DND-41 (cell line): ENCODE data around the gene PSME3IP1.

Experiments used
- ATAC-seq: fragments of 200-7000 bp; cut with Tn5 transposase; 3 replicates; pipeline ENCODE4 v1.9.1; 2021; ENCODE audit warnings: low read depth; ENCODE audit not compliant: insufficient read depth
- DNase-seq: peaks from one replicate; pipeline ENCODE4 v3.0.0-alpha.2; 2020
- H2AFZ ChIP-seq: 2 replicates; pipeline ENCODE4 v1.6.0; 2012; ENCODE audit warnings: low read depth, low read length
- H3K27ac ChIP-seq: 2 replicates; pipeline ENCODE4 v1.5.1; 2012; ENCODE audit warnings: low read length, inconsistent platforms
- H3K27me3 ChIP-seq: fragments of 200-600 bp; sonication (generic); 2 replicates; pipeline ENCODE4 v1.6.0; 2012; ENCODE audit warnings: low read length, mild to moderate bottlenecking, inconsistent platforms; ENCODE audit not compliant: insufficient read depth, poor library complexity
- H3K36me3 ChIP-seq: 2 replicates; pipeline ENCODE4 v1.5.1; 2012; ENCODE audit warnings: low read length, inconsistent platforms; ENCODE audit not compliant: insufficient read depth
- H3K4me1 ChIP-seq: 2 replicates; pipeline ENCODE4 v1.5.1; 2012; ENCODE audit warnings: mild to moderate bottlenecking, low read length; ENCODE audit not compliant: insufficient read depth
- H3K4me2 ChIP-seq: 2 replicates; pipeline ENCODE4 v1.6.0; 2012; ENCODE audit warnings: mild to moderate bottlenecking, moderate library complexity, low read length, inconsistent platforms; ENCODE audit not compliant: insufficient read depth
- H3K4me3 ChIP-seq, 2 experiments: fragments of 200-600 bp in 1 of 2; shearing (Covaris generic) in 1 of 2; 2 replicates each; pipeline ENCODE4 v1.5.1; 2012 to 2016; ENCODE audit warnings: inconsistent platforms in 2 of 2, low read length in 2 of 2, mild to moderate bottlenecking in 2 of 2, low read depth in 1 of 2, moderate library complexity in 1 of 2
- H3K79me2 ChIP-seq: 2 replicates; pipeline ENCODE4 v1.6.0; 2012; ENCODE audit warnings: low read length, inconsistent platforms; ENCODE audit not compliant: insufficient read depth
- H3K9ac ChIP-seq: 2 replicates; pipeline ENCODE4 v1.6.0; 2012; ENCODE audit warnings: low read depth, mild to moderate bottlenecking, inconsistent platforms, low read length, moderate library complexity
- H3K9me3 ChIP-seq: 2 replicates; pipeline ENCODE4 v1.5.1; 2012; ENCODE audit warnings: low read length, moderate library complexity, mild to moderate bottlenecking, inconsistent platforms; ENCODE audit not compliant: insufficient read depth, severe bottlenecking
- H4K20me1 ChIP-seq: 2 replicates; pipeline ENCODE4 v1.6.0; 2012; ENCODE audit warnings: low read length; ENCODE audit not compliant: insufficient read depth
- CTCF ChIP-seq: IDR thresholded peaks from 2 replicates; pipeline ENCODE4 v1.5.1; 2012; ENCODE audit warnings: borderline replicate concordance, low read length, moderate library complexity, mild to moderate bottlenecking; ENCODE audit not compliant: poor library complexity, severe bottlenecking; ENCODE audit errors: extremely low read depth
- EZH2 ChIP-seq: IDR thresholded peaks from 3 replicates; pipeline ENCODE4 v1.6.1; 2012; ENCODE audit warnings: borderline replicate concordance, low read depth, mild to moderate bottlenecking, moderate library complexity, low read length, inconsistent platforms; ENCODE audit not compliant: severe bottlenecking

Gene PSME3IP1

GRCh38 chr16:57233944-57234706, 48.3 kb upstream of the PSME3IP1 start:
- no peak for ATAC-seq
- H3K27ac ChIP-seq = no peak overlapping the region

GRCh38 chr16:57231821-57232350, 46.0 kb upstream of the PSME3IP1 start:
- no peaks in the 10 kb centered on the region for H3K27me3 ChIP-seq
- no peaks in the 10 kb centered on the region for H3K9me3 ChIP-seq
- no peaks in the 10 kb centered on the region for H3K4me1 ChIP-seq
- no peak for TF ChIP-seq EZH2
- no peak for TF ChIP-seq CTCF
- no peak overlapping the region for H3K27ac ChIP-seq
- no peaks in the 10 kb centered on the region for H3K79me2 ChIP-seq
- DNase-seq (no peak), ATAC-seq (no peak)
- no peak overlapping the region for H2AFZ ChIP-seq
- peaks cover 86% of the 10 kb centered on the region for H3K36me3 ChIP-seq
- no peak overlapping the region for H3K9ac ChIP-seq
- no peak overlapping the region for H3K4me2 ChIP-seq
- H4K20me1 ChIP-seq = no peaks in the 10 kb centered on the region
- no peak overlapping the region for H3K4me3 ChIP-seq

More at GRCh38 chr16:57233944-57234706, 48.3 kb upstream of the PSME3IP1 start:
- no peaks in the 10 kb centered on the region for H3K9me3 ChIP-seq
- no peak overlapping the region for H2AFZ ChIP-seq
- no peak overlapping the region for H3K4me2 ChIP-seq
- H3K27me3 ChIP-seq = no peaks in the 10 kb centered on the region
- no peak overlapping the region for H3K9ac ChIP-seq
- H3K4me1 ChIP-seq = no peaks in the 10 kb centered on the region
- H4K20me1 ChIP-seq = no peaks in the 10 kb centered on the region
- TF ChIP-seq EZH2 = no peak
- TF ChIP-seq CTCF = no peak
- H3K36me3 ChIP-seq = peaks cover 77% of the 10 kb centered on the region
- no peak for DNase-seq
- H3K4me3 ChIP-seq = no peak overlapping the region
- no peaks in the 10 kb centered on the region for H3K79me2 ChIP-seq

GRCh38 chr16:57229079-57229478, 43.2 kb upstream of the PSME3IP1 start:
- Histone ChIP-seq H3K27ac (no peak overlapping the region), H3K9ac (no peak overlapping the region), H3K4me2 (no peak overlapping the region), H3K4me3 (no peak overlapping the region), H3K36me3 (peaks cover 87% of the 10 kb centered on the region), H3K4me1 (no peaks in the 10 kb centered on the region), H4K20me1 (no peaks in the 10 kb centered on the region), H2AFZ (no peak overlapping the region), H3K9me3 (no peaks in the 10 kb centered on the region), H3K79me2 (no peaks in the 10 kb centered on the region), H3K27me3 (no peaks in the 10 kb centered on the region)
- DNase-seq (no peak), ATAC-seq (no peak)
- TF ChIP-seq EZH2 (no peak), CTCF (no peak)
